ENCODE measurements around the gene PCDH1.

The PCDH1 gene

DNA sequence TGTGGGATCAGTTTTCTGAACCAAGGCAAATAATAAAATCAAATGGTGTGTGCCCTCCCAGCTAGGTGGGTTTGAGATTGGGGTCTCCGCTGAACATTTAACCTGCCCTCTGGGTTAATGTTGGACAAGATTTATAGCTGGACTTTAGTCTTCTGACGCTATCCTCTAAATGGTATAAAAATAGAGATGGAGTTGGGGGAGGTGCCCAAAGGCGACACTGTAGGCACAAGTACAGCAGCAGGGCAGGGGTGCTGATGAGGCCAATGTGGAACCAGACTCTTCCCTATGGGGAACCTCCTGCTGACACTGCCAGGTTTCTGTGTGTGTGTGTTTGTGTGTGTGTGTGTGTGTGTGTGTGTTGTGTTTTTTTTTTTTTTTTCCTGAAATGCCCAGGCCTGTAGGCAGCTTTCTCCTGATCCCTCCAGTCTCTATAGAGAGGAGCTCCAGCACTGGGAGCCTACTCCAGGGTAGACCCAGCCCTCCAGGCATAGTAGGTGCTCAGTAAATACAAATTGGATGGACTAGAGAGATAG is 37.9 kb downstream of the PCDH1 start:
- no peak for DNase-seq (ENCODE audit: insufficient read length)
- no peak for TF ChIP-seq TAF1 (IDR thresholded peaks at IDR 0.05; ENCODE audit: borderline replicate concordance, low read depth, low read length)
- TF ChIP-seq POLR2AphosphoS5 (IDR thresholded peaks at IDR 0.05; ENCODE audit: low read depth, low read length): no peak
- no peak for TF ChIP-seq POLR2A (IDR thresholded peaks at IDR 0.05; ENCODE audit: low read depth, low read length)
- FAIRE-seq: no peak

DNA sequence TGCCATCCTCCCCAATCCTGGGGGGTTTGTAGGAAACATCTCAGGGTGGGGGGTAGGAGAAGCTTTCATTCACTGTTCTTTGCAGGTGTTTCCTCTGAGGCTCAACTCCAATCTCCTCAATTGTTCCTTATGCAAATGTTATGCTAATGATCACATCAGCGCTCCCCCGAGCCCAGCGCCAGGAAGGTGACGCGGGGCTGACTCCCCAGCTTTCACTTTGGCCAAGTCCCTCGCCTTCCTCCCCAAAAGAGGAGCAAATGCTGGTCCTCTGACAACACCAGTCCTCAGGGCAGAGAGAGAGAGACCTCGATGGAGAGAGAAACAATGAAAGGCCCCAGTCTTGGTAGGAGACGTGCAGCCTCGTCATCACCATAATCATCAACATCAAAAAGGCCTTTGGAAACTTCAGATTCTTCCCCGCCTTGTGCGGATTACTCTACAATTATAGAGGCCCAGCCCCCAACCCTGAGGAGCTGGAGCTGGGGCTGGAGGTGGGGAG is 39.1 kb downstream of the PCDH1 start:
- DNase-seq (ENCODE audit: insufficient read length) (no peak), FAIRE-seq (no peak)
- TF ChIP-seq POLR2AphosphoS5 (IDR thresholded peaks at IDR 0.05; ENCODE audit: low read depth, low read length) (no peak), TAF1 (IDR thresholded peaks at IDR 0.05; ENCODE audit: borderline replicate concordance, low read depth, low read length) (no peak), POLR2A (IDR thresholded peaks at IDR 0.05; ENCODE audit: low read depth, low read length) (no peak)

DNA sequence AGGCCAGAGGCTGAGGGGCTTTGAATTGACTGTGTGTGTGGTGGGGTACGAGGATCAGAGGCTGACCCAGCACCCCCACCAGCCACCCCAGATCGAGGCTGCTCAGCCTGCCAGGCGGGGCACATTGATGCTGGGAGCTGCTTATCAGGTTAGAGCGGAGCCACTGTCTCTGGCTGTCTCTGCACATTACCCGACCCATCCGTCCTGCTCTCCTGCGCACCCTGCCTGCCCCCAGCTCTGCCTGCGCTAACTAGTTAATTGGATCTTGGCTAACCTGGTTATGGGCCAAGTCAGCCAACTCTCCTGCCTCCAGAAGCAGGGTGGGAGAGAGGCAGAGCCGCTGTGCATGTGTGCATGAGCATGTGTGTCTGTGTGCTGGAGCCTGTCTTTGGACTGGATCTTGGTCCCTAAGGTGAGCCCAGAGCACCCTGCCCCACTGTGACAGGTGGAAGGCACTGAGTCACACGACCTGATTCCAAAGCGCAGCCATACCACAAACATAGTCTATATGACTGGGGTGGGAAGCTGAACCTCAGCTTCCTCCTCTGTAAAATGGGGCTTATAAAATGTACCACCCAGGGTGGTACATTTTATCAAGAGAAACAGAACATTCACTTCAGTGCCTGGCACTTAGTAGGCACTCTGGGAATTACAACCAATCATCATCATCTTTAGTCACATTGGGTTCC is 39.7 kb downstream of the PCDH1 start:
- no peak for DNase-seq (ENCODE audit: insufficient read length)
- TF ChIP-seq POLR2A (IDR thresholded peaks at IDR 0.05; ENCODE audit: low read depth, low read length) (no peak), TAF1 (IDR thresholded peaks at IDR 0.05; ENCODE audit: borderline replicate concordance, low read depth, low read length) (no peak), POLR2AphosphoS5 (IDR thresholded peaks at IDR 0.05; ENCODE audit: low read depth, low read length) (no peak)
- FAIRE-seq: no peak

DNA sequence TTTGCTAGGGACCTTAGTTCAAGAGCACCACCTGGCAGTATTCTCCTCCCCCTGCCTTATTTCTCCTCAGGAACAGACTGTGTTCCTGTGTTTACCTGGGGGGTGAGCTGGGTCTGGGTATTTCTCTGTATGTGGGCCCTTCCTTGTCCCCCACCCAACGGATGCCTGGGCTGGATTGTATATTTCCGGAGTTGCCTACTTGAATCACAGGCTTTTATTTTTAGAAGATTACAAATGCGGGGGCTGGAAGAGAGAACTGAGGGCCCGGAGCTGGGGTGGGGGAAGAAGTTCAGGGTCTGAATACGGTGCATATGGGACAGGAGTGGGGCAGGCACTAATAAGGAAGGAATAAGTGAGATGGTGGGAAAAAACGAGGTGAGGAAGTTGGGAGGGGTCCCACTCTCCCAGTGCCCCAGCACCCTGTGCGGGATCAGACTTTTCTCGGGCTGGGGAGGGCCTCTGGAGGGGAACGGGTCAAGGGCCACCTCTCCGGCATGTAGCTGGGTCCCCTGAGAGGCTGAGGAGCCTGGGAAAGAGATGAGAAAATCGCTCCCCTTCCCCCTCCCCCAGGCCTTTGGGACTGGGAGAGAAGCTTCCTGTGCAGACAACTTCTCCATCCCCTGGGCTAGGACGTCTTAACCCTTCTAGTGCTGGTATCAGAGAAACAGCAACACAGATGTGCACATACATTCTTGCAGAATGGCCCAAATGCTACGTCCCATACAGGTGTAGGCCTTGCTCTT is 42.1 kb downstream of the PCDH1 start:
- FAIRE-seq (no peak), DNase-seq (ENCODE audit: insufficient read length) (no peak)
- TF ChIP-seq TAF1 (IDR thresholded peaks at IDR 0.05; ENCODE audit: borderline replicate concordance, low read depth, low read length): no peak
- TF ChIP-seq POLR2A (IDR thresholded peaks at IDR 0.05; ENCODE audit: low read depth, low read length): no peak
- TF ChIP-seq POLR2AphosphoS5 (IDR thresholded peaks at IDR 0.05; ENCODE audit: low read depth, low read length): no peak

DNA sequence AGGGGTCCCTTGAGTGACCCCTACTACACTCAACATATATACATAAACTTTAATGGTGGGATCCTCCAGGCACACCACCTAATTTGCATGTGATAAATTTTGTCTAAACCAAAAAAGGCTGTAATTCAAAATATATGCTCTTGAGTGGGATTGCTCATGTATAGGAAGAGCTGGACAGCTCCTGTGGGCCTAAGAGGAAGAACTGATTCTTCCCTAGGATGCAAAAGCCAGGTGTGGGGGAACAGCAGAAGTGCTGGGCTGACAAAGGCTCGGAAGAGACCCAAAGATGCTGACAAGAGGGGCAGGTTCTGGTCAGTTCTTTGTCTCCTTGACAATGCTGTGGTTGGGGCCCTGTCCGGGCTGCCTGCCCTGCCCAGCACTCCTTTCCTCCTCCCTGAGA is 43.9 kb downstream of the PCDH1 start:
- DNase-seq (ENCODE audit: insufficient read length) (no peak), FAIRE-seq (no peak)
- TF ChIP-seq TAF1 (IDR thresholded peaks at IDR 0.05; ENCODE audit: borderline replicate concordance, low read depth, low read length) (no peak), POLR2AphosphoS5 (IDR thresholded peaks at IDR 0.05; ENCODE audit: low read depth, low read length) (no peak), POLR2A (IDR thresholded peaks at IDR 0.05; ENCODE audit: low read depth, low read length) (no peak)

DNA sequence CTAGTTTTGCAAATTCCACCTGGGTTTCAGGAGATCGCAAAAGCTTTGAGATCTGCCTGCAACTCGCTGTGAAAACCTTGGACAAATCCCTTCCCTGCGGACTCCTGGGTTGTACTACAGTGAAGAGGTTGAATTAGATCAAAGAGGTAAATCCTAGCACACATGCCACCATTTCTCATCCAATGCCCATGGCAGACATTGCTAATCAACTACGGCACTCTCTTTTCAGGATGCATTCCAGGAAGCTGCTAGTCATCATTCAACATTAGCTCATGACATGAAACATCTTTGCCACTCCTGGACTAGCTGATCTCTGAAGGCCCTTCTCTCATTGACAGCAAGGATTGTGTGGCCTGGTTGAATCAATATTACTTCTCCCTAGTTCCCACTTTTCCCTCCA is 46.1 kb downstream of the PCDH1 start:
- TF ChIP-seq TAF1 (IDR thresholded peaks at IDR 0.05; ENCODE audit: borderline replicate concordance, low read depth, low read length) (no peak), POLR2AphosphoS5 (IDR thresholded peaks at IDR 0.05; ENCODE audit: low read depth, low read length) (no peak), POLR2A (IDR thresholded peaks at IDR 0.05; ENCODE audit: low read depth, low read length) (no peak)
- no peak for FAIRE-seq
- DNase-seq (ENCODE audit: insufficient read length): no peak

DNA sequence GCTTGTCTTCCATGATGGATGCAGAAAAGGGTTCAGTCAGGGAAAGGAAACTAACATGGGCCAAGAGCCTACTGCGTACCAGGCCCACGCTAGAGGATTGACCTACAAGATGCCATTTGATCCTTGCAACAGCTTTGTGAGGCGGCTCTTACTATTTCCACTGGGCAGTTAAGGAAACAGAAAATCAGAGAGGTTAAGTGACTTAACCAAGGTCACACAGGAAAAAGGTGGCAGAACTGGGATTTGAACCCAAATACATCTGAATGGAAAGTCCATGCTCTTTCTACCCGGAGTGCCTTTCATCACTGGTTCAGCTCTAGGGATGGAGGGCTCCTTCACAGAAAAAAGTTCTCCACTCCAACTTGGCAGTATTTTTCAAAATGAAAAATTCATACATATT is 50.0 kb downstream of the PCDH1 start:
- TF ChIP-seq POLR2AphosphoS5 (IDR thresholded peaks at IDR 0.05; ENCODE audit: low read depth, low read length) (no peak), TAF1 (IDR thresholded peaks at IDR 0.05; ENCODE audit: borderline replicate concordance, low read depth, low read length) (no peak), POLR2A (IDR thresholded peaks at IDR 0.05; ENCODE audit: low read depth, low read length) (no peak)
- DNase-seq (ENCODE audit: insufficient read length): no peak
- no peak for FAIRE-seq

DNA sequence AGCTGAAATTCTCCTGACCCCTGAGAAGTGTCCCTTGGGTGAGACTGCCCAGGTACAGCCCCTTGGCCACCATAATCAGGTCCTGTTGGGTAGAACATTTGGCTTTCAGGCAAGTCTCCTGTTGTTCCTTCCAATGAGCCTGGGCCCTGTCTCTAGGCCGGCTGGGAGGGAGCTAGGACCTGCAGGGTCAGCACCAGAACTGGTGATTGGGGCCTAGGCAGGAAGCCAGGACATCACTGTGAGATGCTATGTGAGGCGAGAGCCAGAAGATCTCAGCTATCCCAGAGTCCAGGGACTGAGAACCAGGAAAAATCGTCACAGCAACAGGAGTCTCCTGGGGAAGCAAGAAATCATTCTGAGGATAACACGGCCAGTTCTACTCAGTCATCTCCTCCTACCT is 51.5 kb downstream of the PCDH1 start:
- DNase-seq (ENCODE audit: insufficient read length) (no peak), FAIRE-seq (no peak)
- TF ChIP-seq TAF1 (IDR thresholded peaks at IDR 0.05; ENCODE audit: borderline replicate concordance, low read depth, low read length) (no peak), POLR2A (IDR thresholded peaks at IDR 0.05; ENCODE audit: low read depth, low read length) (no peak)

DNA sequence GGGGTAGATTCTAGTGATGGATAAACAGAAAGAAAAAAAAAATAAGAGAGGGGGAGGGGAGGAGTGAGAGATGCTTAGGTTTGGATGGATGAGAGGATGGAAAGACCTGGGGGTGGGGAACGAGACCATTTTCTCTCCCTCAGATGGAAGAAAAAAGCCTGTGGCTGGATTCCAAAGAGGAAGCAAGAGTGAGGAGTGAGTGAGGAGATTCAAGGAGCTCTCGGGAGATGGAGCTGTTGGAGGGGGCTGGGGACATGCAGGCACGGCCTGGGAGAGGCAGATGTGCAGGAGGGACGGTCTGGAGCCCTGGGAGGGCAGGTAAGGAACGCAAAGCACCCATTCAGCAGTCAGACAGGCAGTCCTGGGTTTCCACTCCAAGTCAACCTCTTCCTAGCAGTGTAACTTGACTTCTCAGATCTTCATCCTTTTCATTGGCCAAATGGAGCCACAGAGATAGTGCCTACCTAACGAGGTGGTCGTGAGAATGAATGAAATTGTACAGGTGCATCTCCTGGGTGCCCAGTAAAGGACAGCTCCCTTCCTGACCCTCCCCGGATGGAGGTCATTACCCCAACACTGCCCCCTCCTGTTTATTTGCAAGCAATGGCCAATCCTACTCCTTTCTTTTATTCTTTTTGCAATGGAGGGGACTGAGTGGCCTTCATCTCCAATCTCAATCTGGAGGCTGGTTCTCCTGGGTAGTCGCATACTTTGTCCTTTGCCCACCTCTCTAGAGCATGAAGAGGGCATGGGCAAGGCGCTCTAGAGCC is 52.2 kb downstream of the PCDH1 start:
- TF ChIP-seq TAF1 (IDR thresholded peaks at IDR 0.05; ENCODE audit: borderline replicate concordance, low read depth, low read length): no peak
- TF ChIP-seq POLR2AphosphoS5 (IDR thresholded peaks at IDR 0.05; ENCODE audit: low read depth, low read length): no peak
- TF ChIP-seq POLR2A (IDR thresholded peaks at IDR 0.05; ENCODE audit: low read depth, low read length): no peak
- DNase-seq (ENCODE audit: insufficient read length) (peak; percentile 45), FAIRE-seq (peak; percentile 17)

DNA sequence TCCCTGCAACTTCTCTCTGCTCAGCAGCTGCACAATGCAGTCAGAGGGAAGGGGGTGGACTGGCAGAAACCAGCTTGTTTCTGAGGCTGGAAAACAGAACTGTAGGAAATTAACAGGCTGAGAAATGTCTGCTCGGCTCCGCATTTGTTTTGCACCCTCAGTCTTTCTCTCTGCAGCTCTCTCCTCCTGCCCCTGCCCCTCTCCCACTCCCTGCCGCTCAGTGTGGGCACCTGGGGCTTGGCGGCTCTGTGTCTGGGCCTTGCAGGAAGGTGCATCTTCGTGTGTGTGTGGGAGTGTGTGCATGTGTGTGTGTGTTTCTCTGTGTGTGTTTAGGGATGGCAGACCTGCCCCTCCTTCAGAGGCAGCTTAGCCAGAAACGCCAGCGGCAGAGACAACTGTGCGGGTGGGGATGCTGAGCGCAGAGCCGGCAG is 53.0 kb downstream of the PCDH1 start:
- DNase-seq (ENCODE audit: insufficient read length): no peak
- no peak for TF ChIP-seq POLR2AphosphoS5 (IDR thresholded peaks at IDR 0.05; ENCODE audit: low read depth, low read length)
- no peak for TF ChIP-seq POLR2A (IDR thresholded peaks at IDR 0.05; ENCODE audit: low read depth, low read length)
- no peak for TF ChIP-seq TAF1 (IDR thresholded peaks at IDR 0.05; ENCODE audit: borderline replicate concordance, low read depth, low read length)
- FAIRE-seq: no peak

DNA sequence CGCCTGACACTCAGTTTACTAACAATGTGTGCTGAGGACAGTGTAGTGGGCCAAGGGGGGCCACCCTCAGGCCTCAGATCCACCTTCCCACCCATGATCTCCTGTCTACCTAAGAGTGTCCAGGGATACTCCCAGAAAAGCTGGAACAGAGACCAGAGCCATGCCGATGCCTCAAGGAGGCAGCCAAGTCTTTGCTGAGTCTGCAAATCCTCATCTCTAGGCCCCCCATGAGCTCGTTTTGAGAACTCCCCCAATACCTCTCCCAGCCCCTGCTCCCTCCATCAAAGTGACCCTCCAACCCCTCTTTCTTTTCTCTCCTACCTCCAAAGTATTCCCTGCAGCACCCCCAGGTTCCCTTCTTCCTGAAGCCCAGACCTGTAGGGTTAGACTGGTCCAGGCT is 53.5 kb downstream of the PCDH1 start:
- FAIRE-seq: no peak
- TF ChIP-seq POLR2AphosphoS5 (IDR thresholded peaks at IDR 0.05; ENCODE audit: low read depth, low read length) (no peak), TAF1 (IDR thresholded peaks at IDR 0.05; ENCODE audit: borderline replicate concordance, low read depth, low read length) (no peak), POLR2A (IDR thresholded peaks at IDR 0.05; ENCODE audit: low read depth, low read length) (no peak)
- no peak for DNase-seq (ENCODE audit: insufficient read length)
